GM23338 (cell line): Measurements from ENCODE around the gene CPEB2. TPM values are rescaled to one million over a fixed set of nuclear protein-coding genes. Genes with fewer than 3 reads are reported as not detected.

Experiments
- ATAC-seq: fragments of 200-7000 bp; cut with Tn5 transposase; 3 replicates; pipeline ENCODE4 v1.9.1; 2020
- DNase-seq: peaks from one replicate; pipeline ENCODE4 v3.0.0-alpha.2; 2015; ENCODE audit warnings: low spot score
- H2AFZ ChIP-seq: fragments of 200-600 bp; sonication (generic); 2 replicates; pipeline ENCODE4 v1.8.0; 2016; ENCODE audit warnings: antibody characterized with exemption, mild to moderate bottlenecking, moderate library complexity
- H3F3A ChIP-seq: fragments of 200-600 bp; sonication (generic); replicated peaks from 2 replicates; pipeline ENCODE4 v1.8.0; 2017; ENCODE audit warnings: antibody characterized with exemption, mixed run types, low read depth
- H3K27ac ChIP-seq: fragments of 200-600 bp; sonication (generic); 2 replicates; pipeline ENCODE4 v1.6.1; 2016; ENCODE audit warnings: low read depth
- H3K27me3 ChIP-seq: fragments of 200-600 bp; sonication (generic); 2 replicates; pipeline ENCODE4 v1.8.0; 2016; ENCODE audit warnings: mild to moderate bottlenecking, mixed run types, moderate library complexity; ENCODE audit not compliant: insufficient read depth
- H3K36me3 ChIP-seq: fragments of 200-600 bp; sonication (generic); 2 replicates; pipeline ENCODE4 v1.8.0; 2016; ENCODE audit warnings: mild to moderate bottlenecking; ENCODE audit not compliant: insufficient read depth
- H3K4me1 ChIP-seq: fragments of 200-600 bp; sonication (generic); 2 replicates; pipeline ENCODE4 v1.8.0; 2016; ENCODE audit warnings: mild to moderate bottlenecking, moderate library complexity; ENCODE audit not compliant: insufficient read depth
- H3K4me2 ChIP-seq: fragments of 200-600 bp; sonication (generic); 2 replicates; pipeline ENCODE4 v1.7.1; 2017; ENCODE audit warnings: mixed run types
- H3K4me3 ChIP-seq: fragments of 200-600 bp; sonication (generic); 2 replicates; pipeline ENCODE4 v1.6.1; 2016; ENCODE audit warnings: mixed run types
- H3K79me2 ChIP-seq: fragments of 200-600 bp; sonication (generic); replicated peaks from 2 replicates; pipeline ENCODE4 v1.8.0; 2017; ENCODE audit warnings: mild to moderate bottlenecking; ENCODE audit not compliant: insufficient read depth
- H3K9me2 ChIP-seq: fragments of 200-600 bp; sonication (generic); 2 replicates; pipeline ENCODE4 v1.8.0; 2017; ENCODE audit not compliant: insufficient read depth
- H4K20me1 ChIP-seq: fragments of 200-600 bp; sonication (generic); replicated peaks from 2 replicates; pipeline ENCODE4 v1.8.0; 2017; ENCODE audit warnings: mild to moderate bottlenecking; ENCODE audit not compliant: insufficient read depth
- H3K27ac Mint-ChIP-seq: 2 replicates; pipeline ENCODE4 v1.8.0; 2020; ENCODE audit warnings: inconsistent platforms, mild to moderate bottlenecking, moderate library complexity, mixed read lengths
- H3K27me3 Mint-ChIP-seq: 3 replicates; pipeline ENCODE4 v1.8.0; 2022; ENCODE audit warnings: low read depth, mild to moderate bottlenecking, moderate library complexity, mixed read lengths, inconsistent platforms; ENCODE audit not compliant: insufficient read depth, poor library complexity
- H3K36me3 Mint-ChIP-seq: 3 replicates; pipeline ENCODE4 v1.8.0; 2021; ENCODE audit warnings: low read depth, mild to moderate bottlenecking, inconsistent platforms, moderate library complexity, mixed read lengths
- H3K4me1 Mint-ChIP-seq: 3 replicates; pipeline ENCODE4 v1.8.0; 2020; ENCODE audit warnings: mild to moderate bottlenecking, inconsistent platforms, mixed read lengths
- H3K4me3 Mint-ChIP-seq: 3 replicates; pipeline ENCODE4 v1.8.0; 2021; ENCODE audit warnings: moderate library complexity, mild to moderate bottlenecking, inconsistent platforms, mixed read lengths
- H3K9me3 Mint-ChIP-seq: 3 replicates; pipeline ENCODE4 v1.8.0; 2020; ENCODE audit warnings: moderate library complexity, mild to moderate bottlenecking, inconsistent platforms, mixed read lengths
- CREB1 ChIP-seq: fragments of 250-450 bp; sonication (Bioruptor Pico); IDR thresholded peaks from 2 replicates; pipeline ENCODE4 v1.5.0; 2020; ENCODE audit warnings: low read depth, mild to moderate bottlenecking, moderate library complexity
- CTCF ChIP-seq, 2 experiments: fragments of 200-600 bp in 1 of 2; sonication (generic) in 1 of 2; conservative IDR thresholded peaks; 2 replicates each; pipeline versions ENCODE4 v1.5.1 to v1.6.1; 2016 to 2017; ENCODE audit warnings: antibody characterized with exemption in 2 of 2, low read depth in 2 of 2, mild to moderate bottlenecking in 2 of 2, moderate library complexity in 1 of 2
- ETS1 ChIP-seq: IDR thresholded peaks from 2 replicates; pipeline ENCODE4 v1.6.1; 2016; ENCODE audit warnings: antibody characterized with exemption
- EZH2 ChIP-seq: fragments of 200-600 bp; sonication (generic); IDR thresholded peaks from one replicate; pipeline ENCODE4 v1.8.0; 2017; ENCODE audit warnings: antibody characterized with exemption, mild to moderate bottlenecking, low read depth; ENCODE audit not compliant: unreplicated experiment
- EZH2phosphoT487 ChIP-seq: fragments of 200-600 bp; sonication (generic); IDR thresholded peaks from one replicate; pipeline ENCODE4 v1.8.1; 2018; ENCODE audit warnings: antibody characterized with exemption; ENCODE audit not compliant: unreplicated experiment
- JUNB ChIP-seq: IDR thresholded peaks from one replicate; pipeline ENCODE4 v1.6.1; 2016; ENCODE audit warnings: antibody characterized with exemption; ENCODE audit not compliant: unreplicated experiment
- NANOG ChIP-seq: IDR thresholded peaks from 2 replicates; pipeline ENCODE4 v1.6.1; 2016; ENCODE audit warnings: antibody characterized with exemption, borderline replicate concordance
- POLR2AphosphoS5 ChIP-seq: IDR thresholded peaks from 2 replicates; pipeline ENCODE4 v1.6.1; 2016; ENCODE audit warnings: antibody characterized with exemption, low read depth
- REST ChIP-seq: IDR thresholded peaks from one replicate; pipeline ENCODE4 v1.6.1; 2018; ENCODE audit warnings: antibody characterized with exemption; ENCODE audit not compliant: unreplicated experiment
- STAT1 ChIP-seq: IDR thresholded peaks from one replicate; pipeline ENCODE4 v1.6.1; 2016; ENCODE audit warnings: antibody characterized with exemption; ENCODE audit not compliant: unreplicated experiment
- ZNF114 ChIP-seq: fragments of 250-450 bp; sonication (Bioruptor Pico); IDR thresholded peaks from 2 replicates; pipeline ENCODE4 v1.5.0; 2020; ENCODE audit warnings: mild to moderate bottlenecking, moderate library complexity
- ZNF331 ChIP-seq: fragments of 250-450 bp; sonication (Bioruptor Pico); IDR thresholded peaks from 2 replicates; pipeline ENCODE4 v1.5.0; 2020; ENCODE audit warnings: low read depth, mild to moderate bottlenecking, moderate library complexity
- ZNF462 ChIP-seq: fragments of 250-450 bp; sonication (Bioruptor Pico); IDR thresholded peaks from 2 replicates; pipeline ENCODE4 v1.5.0; 2020; ENCODE audit warnings: mild to moderate bottlenecking, moderate library complexity
- polyA plus RNA-seq: library from polyadenylated mRNA; unstranded; fragments of >200 nt; fragmentation: Nextera tagmentation; extraction: Ambion mirVana; gene quantifications from 2 replicates; pipeline ENCODE4 v1.2.1, GENCODE V29; 2016
- total RNA-seq: library from RNA; depleted of rRNA; stranded (reverse); fragments of >200 nt; shearing (Covaris generic); gene quantifications from 2 replicates; pipeline ENCODE4 v1.2.3, GENCODE V29; 2014

CPEB2 gene
- total and polyA plus RNA-seq, 2 experiments from 2014 or later: 0.66 to 2.4 TPM

GRCh38 chr4:15020502-15021286, 18.4 kb downstream of the CPEB2 start:
- Histone ChIP-seq H3K27ac (no peak overlapping the region), H3K4me1 (no peaks in the 10 kb centered on the region), H3K36me3 (no peaks in the 10 kb centered on the region), H2AFZ (no peak overlapping the region), H3K27me3 (no peaks in the 10 kb centered on the region), H3F3A (no peaks in the 10 kb centered on the region), H3K79me2 (no peaks in the 10 kb centered on the region), H3K4me2 (no peak overlapping the region), H3K4me3 (no peak overlapping the region), H4K20me1 (no peaks in the 10 kb centered on the region), H3K9me2 (no peaks in the 10 kb centered on the region)
- Mint-ChIP-seq H3K4me1 (peaks cover 4% of the 10 kb centered on the region; the same call in 2 of the 3 replicates), H3K27me3 (no peaks in the 10 kb centered on the region), H3K9me3 (no peaks in the 10 kb centered on the region), H3K4me3 (no peak overlapping the region), H3K27ac (no peak overlapping the region), H3K36me3 (no peaks in the 10 kb centered on the region)
- TF ChIP-seq ZNF331 (no peak), CTCF (conservative IDR thresholded peaks at IDR 0.05; ENCODE audit: low read depth in 2 of 2) (no peak), STAT1 (no peak), EZH2 (no peak), EZH2phosphoT487 (no peak), NANOG (no peak), REST (no peak), POLR2AphosphoS5 (no peak), ETS1 (no peak), ZNF114 (CRISPR knock-in tag) (no peak), ZNF462 (CRISPR knock-in tag) (no peak), CREB1 (CRISPR knock-in tag) (no peak), JUNB (no peak)
- DNase-seq (no peak), ATAC-seq (no peak)
